ENCODE measurements around the gene RAB10. TPM values are rescaled to one million over a fixed set of nuclear protein-coding genes. Genes with fewer than 3 reads are reported as not detected.
"Not testable (repeated sequence)": the region's sequence is repeated elsewhere in the genome, so short reads cannot be mapped to it uniquely, and the experiment has no call there.

The RAB10 gene
- total and polyA plus RNA-seq, 4 donors, result 45.8 to 92.4 (median 69.0) TPM

GRCh38 chr2:25998816-25999383 lies 35.0 kb upstream of the RAB10 start:
- not testable (repeated sequence) for H3K9me3 ChIP-seq (ENCODE audit: control insufficient read depth, low read length); H3K4me3 ChIP-seq (ENCODE audit: low read length in 2 of 2); H3K27ac ChIP-seq (ENCODE audit: low read depth in 1 of 2, low read length in 2 of 2); DNase-seq; H3K4me1 ChIP-seq (ENCODE audit: control insufficient read depth in 1 of 2, insufficient read depth in 2 of 2, low read length in 2 of 2); H3K36me3 ChIP-seq (ENCODE audit: control insufficient read depth in 1 of 2, insufficient read depth in 2 of 2, low read length in 1 of 2); H3K27me3 ChIP-seq (ENCODE audit: control insufficient read depth in 1 of 2, insufficient read depth in 2 of 2, low read length in 1 of 2); ATAC-seq (ENCODE audit: low FRiP score)
- 96% methylated on average over 13 of the region's 13 CpGs for WGBS, 2 donors
- intact Hi-C loops (cut with DNase I), result loop anchor here in 1 of 2 donors (5.0 kb wide), 1 partner anchor 33 kb away; the partner anchor contains the start of gene RAB10

- not testable (repeated sequence) for ATAC-seq (ENCODE audit: low FRiP score); DNase-seq; H3K36me3 ChIP-seq (ENCODE audit: control insufficient read depth in 1 of 2, insufficient read depth in 2 of 2, low read length in 1 of 2); H3K27me3 ChIP-seq (ENCODE audit: control insufficient read depth in 1 of 2, insufficient read depth in 2 of 2, low read length in 1 of 2); H3K4me1 ChIP-seq (ENCODE audit: control insufficient read depth in 1 of 2, insufficient read depth in 2 of 2, low read length in 2 of 2); H3K27ac ChIP-seq (ENCODE audit: low read depth in 1 of 2, low read length in 2 of 2); H3K4me3 ChIP-seq (ENCODE audit: low read length in 2 of 2); H3K9me3 ChIP-seq (ENCODE audit: control insufficient read depth, low read length)
- intact Hi-C loops (cut with DNase I), result loop anchor here in 1 of 2 donors (5.0 kb wide), 1 partner anchor 33 kb away; the partner anchor contains the start of gene RAB10
- WGBS, 2 donors, result 80 to 83% methylated on average over 7 of the region's 7 CpGs
Measured at GRCh38 chr2:25999406-25999805, 34.5 kb upstream of the RAB10 start.

GRCh38 chr2:26000561-26001082 lies 33.3 kb upstream of the RAB10 start:
- DNase-seq, result peak; percentile 83 to 88
- Histone ChIP-seq H3K27ac (ENCODE audit: low read depth in 1 of 2, low read length in 2 of 2) (no peak overlapping the region), H3K9me3 (ENCODE audit: control insufficient read depth, low read length) (no peaks in the 10 kb centered on the region), H3K36me3 (ENCODE audit: control insufficient read depth in 1 of 2, insufficient read depth in 2 of 2, low read length in 1 of 2) (no peaks in the 10 kb centered on the region), H3K27me3 (ENCODE audit: control insufficient read depth in 1 of 2, insufficient read depth in 2 of 2, low read length in 1 of 2) (no peaks in the 10 kb centered on the region), H3K4me3 (ENCODE audit: low read length in 2 of 2) (no peak overlapping the region), H3K4me1 (ENCODE audit: control insufficient read depth in 1 of 2, insufficient read depth in 2 of 2, low read length in 2 of 2) (no peaks in the 10 kb centered on the region)
- WGBS, 2 donors, result 19 to 20% methylated on average over 5 of the region's 5 CpGs
- intact Hi-C loops (cut with DNase I), result no loop called here
- ATAC-seq (ENCODE audit: low FRiP score), result peak; percentile 77

GRCh38 chr2:26001743-26002351 lies 32.0 kb upstream of the RAB10 start:
- Histone ChIP-seq H3K9me3 (ENCODE audit: control insufficient read depth, low read length) (no peaks in the 10 kb centered on the region), H3K27ac (ENCODE audit: low read depth in 1 of 2, low read length in 2 of 2) (peak overlapping the region in 1 of 2 donors; percentile 22), H3K36me3 (ENCODE audit: control insufficient read depth in 1 of 2, insufficient read depth in 2 of 2, low read length in 1 of 2) (no peaks in the 10 kb centered on the region), H3K4me1 (ENCODE audit: control insufficient read depth in 1 of 2, insufficient read depth in 2 of 2, low read length in 2 of 2) (no peaks in the 10 kb centered on the region), H3K4me3 (ENCODE audit: low read length in 2 of 2) (no peak overlapping the region), H3K27me3 (ENCODE audit: control insufficient read depth in 1 of 2, insufficient read depth in 2 of 2, low read length in 1 of 2) (no peaks in the 10 kb centered on the region)
- DNase-seq, result peak; percentile 89 to 90
- ATAC-seq (ENCODE audit: low FRiP score), result peak; percentile 81
- intact Hi-C loops (cut with DNase I), result no loop called here
- WGBS, 2 donors, result 2 to 5% methylated on average over 4 of the region's 4 CpGs

- peak; percentile 44 for ATAC-seq (ENCODE audit: low FRiP score)
- Histone ChIP-seq H3K4me1 (ENCODE audit: control insufficient read depth in 1 of 2, insufficient read depth in 2 of 2, low read length in 2 of 2) (no peaks in the 10 kb centered on the region), H3K36me3 (ENCODE audit: control insufficient read depth in 1 of 2, insufficient read depth in 2 of 2, low read length in 1 of 2) (no peaks in the 10 kb centered on the region), H3K9me3 (ENCODE audit: control insufficient read depth, low read length) (no peaks in the 10 kb centered on the region), H3K4me3 (ENCODE audit: low read length in 2 of 2) (no peak overlapping the region), H3K27me3 (ENCODE audit: control insufficient read depth in 1 of 2, insufficient read depth in 2 of 2, low read length in 1 of 2) (no peaks in the 10 kb centered on the region), H3K27ac (ENCODE audit: low read depth in 1 of 2, low read length in 2 of 2) (no peak overlapping the region)
- intact Hi-C loops (cut with DNase I), result no loop called here
- WGBS, 2 donors, result 53 to 62% methylated on average over 9 of the region's 9 CpGs
- peak in 1 of 2 donors; percentile 73 for DNase-seq
Measured at GRCh38 chr2:26002632-26003310, 31.1 kb upstream of the RAB10 start.

- no peaks in the 10 kb centered on the region for H3K27me3 ChIP-seq (ENCODE audit: control insufficient read depth in 1 of 2, insufficient read depth in 2 of 2, low read length in 1 of 2)
- no peak for DNase-seq
- H3K9me3 ChIP-seq (ENCODE audit: control insufficient read depth, low read length), result no peaks in the 10 kb centered on the region
- no peak overlapping the region for H3K4me3 ChIP-seq (ENCODE audit: low read length in 2 of 2)
- no peaks in the 10 kb centered on the region for H3K36me3 ChIP-seq (ENCODE audit: control insufficient read depth in 1 of 2, insufficient read depth in 2 of 2, low read length in 1 of 2)
- ATAC-seq (ENCODE audit: low FRiP score), result no peak
- 93 to 94% methylated on average over 1 of the region's 1 CpG for WGBS, 2 donors
- H3K27ac ChIP-seq (ENCODE audit: low read depth in 1 of 2, low read length in 2 of 2), result no peak overlapping the region
- intact Hi-C loops (cut with DNase I), result no loop called here
- H3K4me1 ChIP-seq (ENCODE audit: control insufficient read depth in 1 of 2, insufficient read depth in 2 of 2, low read length in 2 of 2), result no peaks in the 10 kb centered on the region
Measured at GRCh38 chr2:26008095-26008494, 25.8 kb upstream of the RAB10 start.

- Histone ChIP-seq H3K4me1 (ENCODE audit: control insufficient read depth in 1 of 2, insufficient read depth in 2 of 2, low read length in 2 of 2) (no peaks in the 10 kb centered on the region), H3K27ac (ENCODE audit: low read depth in 1 of 2, low read length in 2 of 2) (no peak overlapping the region), H3K27me3 (ENCODE audit: control insufficient read depth in 1 of 2, insufficient read depth in 2 of 2, low read length in 1 of 2) (no peaks in the 10 kb centered on the region), H3K9me3 (ENCODE audit: control insufficient read depth, low read length) (no peaks in the 10 kb centered on the region), H3K36me3 (ENCODE audit: control insufficient read depth in 1 of 2, insufficient read depth in 2 of 2, low read length in 1 of 2) (no peaks in the 10 kb centered on the region), H3K4me3 (ENCODE audit: low read length in 2 of 2) (no peak overlapping the region)
- intact Hi-C loops (cut with DNase I), result no loop called here
- DNase-seq, result peak in 1 of 2 donors; percentile 89
- ATAC-seq (ENCODE audit: low FRiP score), result peak; percentile 70
- WGBS, 2 donors, result 85 to 93% methylated on average over 2 of the region's 2 CpGs
Measured at GRCh38 chr2:26008851-26009566, 24.9 kb upstream of the RAB10 start.

- 70 to 75% methylated on average over 2 of the region's 2 CpGs for whole genome bisulfite sequencing, 2 donors
- intact Hi-C loops (cut with DNase I), result no loop called here
- DNase-seq (no peak), ATAC-seq (ENCODE audit: low FRiP score) (no peak)
- Histone ChIP-seq H3K27ac (ENCODE audit: low read depth in 1 of 2, low read length in 2 of 2) (no peak overlapping the region), H3K4me1 (ENCODE audit: control insufficient read depth in 1 of 2, insufficient read depth in 2 of 2, low read length in 2 of 2) (no peaks in the 10 kb centered on the region), H3K27me3 (ENCODE audit: control insufficient read depth in 1 of 2, insufficient read depth in 2 of 2, low read length in 1 of 2) (no peaks in the 10 kb centered on the region), H3K9me3 (ENCODE audit: control insufficient read depth, low read length) (no peaks in the 10 kb centered on the region), H3K4me3 (ENCODE audit: low read length in 2 of 2) (no peak overlapping the region), H3K36me3 (ENCODE audit: control insufficient read depth in 1 of 2, insufficient read depth in 2 of 2, low read length in 1 of 2) (no peaks in the 10 kb centered on the region)
Measured at GRCh38 chr2:26009567-26009963, 24.3 kb upstream of the RAB10 start.
